ENCODE results near the gene MCM8. TPM values are rescaled to one million over a fixed set of nuclear protein-coding genes. Genes with fewer than 3 reads are reported as not detected.

MCM8 gene
- total RNA-seq, 4 donors from 2014 or later: 2.6 to 7.2 (median 5.9) TPM

- H3K4me3 ChIP-seq: no peak overlapping the region
- no peak for DNase-seq
- 43 to 78% methylated on average over 1 of the region's 1 CpG for WGBS, 2 donors
- intact Hi-C loops (cut with DNase I): no loop called here
- H3K27me3 ChIP-seq: peaks cover 0 to 18% (median 0%) of the 10 kb centered on the region in 4 donors
- H3K36me3 ChIP-seq: peaks cover under 1 to 12% (median 8%) of the 10 kb centered on the region in 3 donors
- no peak overlapping the region for H3K27ac ChIP-seq
- TF ChIP-seq POLR2A (IDR thresholded peaks at IDR 0.05): no peak
- no peak for TF ChIP-seq CTCF (IDR thresholded peaks at IDR 0.05)
- H3K9me3 ChIP-seq: no peaks in the 10 kb centered on the region
- peaks cover 0 to under 1% (median 0%) of the 10 kb centered on the region in 3 donors for H3K4me1 ChIP-seq
These were observed 96.0 kb downstream of the MCM8 start for GRCh38 chr20:6046432-6046831.

DNA sequence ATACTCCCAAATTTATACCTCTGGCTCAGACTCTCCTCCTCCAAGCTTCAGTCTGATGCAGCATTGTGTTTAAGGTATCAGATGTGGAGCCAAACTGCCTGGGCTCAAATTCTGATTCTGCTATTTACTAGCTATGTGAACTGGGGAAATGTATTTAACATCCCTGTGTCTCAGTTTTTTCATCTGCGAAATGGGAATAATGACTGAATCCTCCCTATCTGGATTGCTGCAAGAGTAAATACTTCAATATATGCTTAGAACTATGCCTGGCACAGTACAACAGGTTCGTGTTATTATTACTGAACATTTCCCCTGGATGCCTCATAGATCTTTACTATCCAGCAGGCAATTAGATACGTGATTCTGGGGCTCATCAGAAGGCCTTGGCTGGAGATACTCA, 97.9 kb downstream of the MCM8 start:
- no peak overlapping the region for H3K27ac ChIP-seq
- WGBS, 2 donors: 68 to 80% methylated on average over 3 of the region's 3 CpGs
- intact Hi-C loops (cut with DNase I): no loop called here

More for the DNA sequence above, 97.9 kb downstream of the MCM8 start:
- H3K9me3 ChIP-seq: no peaks in the 10 kb centered on the region
- H3K4me3 ChIP-seq: no peak overlapping the region
- DNase-seq: no peak
- H3K36me3 ChIP-seq: no peaks in the 10 kb centered on the region
- H3K27me3 ChIP-seq: peaks cover 0 to 38% (median 3%) of the 10 kb centered on the region in 4 donors
- no peak for TF ChIP-seq CTCF (IDR thresholded peaks at IDR 0.05)
- TF ChIP-seq POLR2A (IDR thresholded peaks at IDR 0.05): no peak
- H3K4me1 ChIP-seq: peaks cover 8 to 17% (median 8%) of the 10 kb centered on the region in 3 donors

Small RNAs within 50 kb of the gene (small RNA-seq; reads per million reads assigned to genes)
- gene RF00019 (0 reads per million in 4 donors), gene RN7SL498P (0 reads per million in 4 donors)

Other genes with a start within 250 kb of the MCM8 start
- 1 to 10 TPM; 1.2 to 3.6 (median 2.0) TPM for gene SHLD1, start 200.3 kb upstream of the MCM8 start, total RNA-seq
- under 1 TPM in 1 of 4 donors, not detected in 3; 0.44 TPM for gene CHGB, start 39.1 kb upstream of the MCM8 start, total RNA-seq
- 10 to 100 TPM in 3 of 4 donors, 1 to 10 TPM in 1; 8.2 to 19.8 (median 13.8) TPM for gene TRMT6, start 119 bp upstream of the MCM8 start, total RNA-seq
- 10 to 100 TPM; 12.1 to 39.9 (median 23.0) TPM for gene CRLS1, start 55.5 kb downstream of the MCM8 start, total RNA-seq
- gene LRRN4, start 103.4 kb downstream of the MCM8 start, total RNA-seq: under 1 TPM in 1 of 4 donors, not detected in 3; 0.19 TPM
- 10 to 100 TPM; 19.3 to 53.5 (median 25.8) TPM for gene FERMT1, start 172.4 kb downstream of the MCM8 start, total RNA-seq

Data from esophagus squamous epithelium (tissue), 5 donors.